Kidney tubule cell (primary cell): ENCODE measurements around the gene ATP1A2.
"Not testable (repeated sequence)": the region's sequence is repeated elsewhere in the genome, so short reads cannot be mapped to it uniquely, and the experiment has no call there.

Experiments
- DNase-seq: peaks from one replicate; pipeline ENCODE4 v3.0.0-alpha.2; 2018; ENCODE audit warnings: low spot score

ATP1A2 gene

DNA sequence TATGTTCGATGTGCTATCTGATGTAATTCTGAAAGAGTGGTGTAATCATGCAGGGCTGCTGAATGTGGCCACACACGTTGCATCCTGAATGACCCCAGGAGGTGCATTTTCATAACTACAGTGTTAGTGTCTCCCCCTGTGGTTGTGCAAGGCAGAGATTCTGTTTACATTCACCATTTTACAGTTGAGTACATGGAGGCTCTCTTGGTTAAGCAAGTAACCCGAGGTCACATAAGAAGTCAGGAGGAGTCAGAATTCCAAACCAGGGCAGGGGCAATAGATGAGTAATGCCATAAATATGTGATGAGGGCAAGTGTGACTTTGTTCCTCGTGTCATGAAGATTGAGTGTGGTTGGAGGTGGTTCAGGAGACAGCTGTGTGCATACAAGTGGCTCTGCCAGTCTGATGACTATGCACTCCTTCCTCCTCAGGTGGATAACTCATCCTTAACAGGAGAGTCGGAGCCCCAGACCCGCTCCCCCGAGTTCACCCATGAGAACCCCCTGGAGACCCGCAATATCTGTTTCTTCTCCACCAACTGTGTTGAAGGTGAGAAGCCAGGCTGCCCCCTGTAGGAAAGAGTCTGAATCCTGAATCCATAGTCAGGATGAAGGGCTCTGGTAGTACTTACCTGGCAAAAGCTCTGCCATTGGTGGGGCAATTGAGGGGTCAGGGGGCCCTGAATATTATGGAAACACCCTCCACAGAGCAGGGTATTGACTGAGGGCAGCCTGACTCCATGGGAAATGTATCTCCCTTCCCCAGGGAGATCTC, 9.3 kb downstream of the ATP1A2 start:
- peak; percentile 99 for DNase-seq

DNA sequence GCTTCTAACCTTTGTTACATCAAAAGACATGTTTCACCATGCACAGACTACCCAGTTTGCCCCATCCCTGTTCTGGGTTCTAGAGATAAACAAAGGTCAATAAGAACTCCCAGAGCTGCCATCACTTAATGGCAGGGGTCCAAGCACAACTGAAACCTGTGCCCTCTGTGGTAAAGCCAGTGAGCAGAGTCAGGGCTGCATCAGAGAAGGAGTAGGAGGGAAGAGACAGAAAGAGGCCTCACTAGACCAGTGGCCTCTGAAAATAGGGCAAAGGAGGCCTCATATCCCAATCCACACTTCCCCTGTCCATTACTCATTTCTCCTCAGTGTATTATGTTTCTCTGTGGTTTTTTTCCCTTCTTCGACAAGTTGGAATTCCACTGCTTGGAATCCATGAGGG, 10.2 kb downstream of the ATP1A2 start:
- DNase-seq = peak; percentile 79

GRCh38 chr1:160126342-160126741, 10.8 kb downstream of the ATP1A2 start:
- DNase-seq = not testable (repeated sequence)

DNA sequence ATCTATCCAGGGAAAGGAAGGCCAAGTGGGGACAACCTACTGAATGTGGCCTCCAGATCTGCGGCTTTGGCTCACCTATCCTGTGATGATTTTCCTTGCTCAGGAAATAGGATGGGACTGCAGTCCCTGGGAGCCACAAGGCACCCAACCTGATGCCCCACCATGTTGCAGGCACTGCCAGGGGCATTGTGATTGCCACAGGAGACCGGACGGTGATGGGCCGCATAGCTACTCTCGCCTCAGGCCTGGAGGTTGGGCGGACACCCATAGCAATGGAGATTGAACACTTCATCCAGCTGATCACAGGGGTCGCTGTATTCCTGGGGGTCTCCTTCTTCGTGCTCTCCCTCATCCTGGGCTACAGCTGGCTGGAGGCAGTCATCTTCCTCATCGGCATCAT, 11.8 kb downstream of the ATP1A2 start:
- no peak for DNase-seq

DNA sequence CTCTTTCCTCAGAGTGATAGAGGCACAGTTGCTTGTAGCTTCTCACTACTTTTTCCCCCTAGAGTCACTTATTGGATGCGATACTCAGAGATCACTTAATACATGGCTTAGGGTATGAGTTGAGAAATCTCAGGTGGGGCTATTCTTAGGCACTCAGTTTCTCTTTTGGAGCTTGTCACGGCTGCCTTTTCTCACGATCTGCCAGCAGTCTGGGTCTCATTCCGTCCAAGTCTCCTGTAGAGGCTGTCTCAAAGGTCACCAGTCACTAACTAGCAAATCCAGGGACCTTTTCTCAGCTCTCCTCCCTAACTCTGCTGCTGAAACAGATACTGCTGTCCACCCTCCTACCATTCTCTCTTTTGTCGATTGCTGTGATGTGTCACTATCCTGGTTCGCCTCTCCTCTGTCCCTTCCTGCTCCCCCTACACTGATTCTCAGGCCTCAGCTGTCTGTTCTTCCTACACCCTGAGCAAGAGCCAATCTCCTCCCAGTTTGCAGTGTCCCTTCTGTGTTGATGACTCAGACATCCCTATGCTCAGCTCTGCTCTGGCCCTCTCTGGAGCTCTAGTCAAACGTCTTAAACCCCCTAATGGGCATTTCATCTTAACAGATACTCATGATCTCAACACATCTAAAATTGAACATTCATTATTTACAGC, 12.4 kb downstream of the ATP1A2 start:
- DNase-seq = peak; percentile 71

- no peak for DNase-seq
Observed at GRCh38 chr1:160128636-160129035, 13.1 kb downstream of the ATP1A2 start.

- DNase-seq = peak; percentile 68
Observed at GRCh38 chr1:160129046-160129445, 13.5 kb downstream of the ATP1A2 start.

DNA sequence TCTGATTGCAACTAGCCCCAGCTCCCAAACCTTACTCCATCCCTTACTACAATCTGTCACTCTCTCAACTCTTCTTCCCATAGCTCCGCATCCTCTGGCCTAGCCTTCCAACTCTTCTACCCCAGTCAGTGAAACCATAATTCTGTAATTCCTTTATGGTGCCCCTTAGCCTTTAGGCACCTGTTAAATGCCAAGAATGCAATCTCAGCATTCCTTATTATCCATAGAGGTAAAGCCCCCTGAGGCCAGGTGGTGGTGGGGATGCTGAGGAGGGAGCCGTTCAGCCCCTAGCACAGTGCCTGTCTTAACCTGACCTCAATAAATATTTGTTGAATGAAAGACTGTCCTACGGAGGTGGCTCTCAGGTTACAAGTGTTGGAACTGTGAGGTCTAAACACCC, 14.0 kb downstream of the ATP1A2 start:
- DNase-seq = no peak

- no peak for DNase-seq
Observed at GRCh38 chr1:160129966-160130365, 14.4 kb downstream of the ATP1A2 start.

- DNase-seq = no peak
Observed at GRCh38 chr1:160130486-160130885, 14.9 kb downstream of the ATP1A2 start.

DNA sequence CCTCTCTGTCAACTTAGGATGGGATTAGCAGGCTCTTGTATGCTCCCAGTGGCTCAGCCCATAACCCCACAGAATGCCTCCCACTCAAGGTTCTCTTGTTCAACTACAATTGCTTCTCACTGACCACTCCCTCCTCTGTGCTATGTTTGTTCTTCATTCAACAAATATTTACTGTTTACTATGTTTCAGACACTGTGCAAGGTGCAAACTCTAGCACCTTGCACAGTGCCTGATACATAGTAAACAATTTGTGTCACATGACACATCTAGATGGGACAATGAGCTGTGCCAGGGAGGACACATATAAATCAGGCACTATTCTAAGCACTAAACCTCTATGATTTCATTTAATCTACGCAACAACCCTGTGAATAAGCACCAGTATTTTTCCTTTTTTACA, 15.4 kb downstream of the ATP1A2 start:
- DNase-seq = no peak

GRCh38 chr1:160131803-160132565, 16.4 kb downstream of the ATP1A2 start:
- DNase-seq = no peak

GRCh38 chr1:160133990-160134770, 18.6 kb downstream of the ATP1A2 start:
- no peak for DNase-seq

- no peak for DNase-seq
Observed at GRCh38 chr1:160134791-160135572, 19.4 kb downstream of the ATP1A2 start.

DNA sequence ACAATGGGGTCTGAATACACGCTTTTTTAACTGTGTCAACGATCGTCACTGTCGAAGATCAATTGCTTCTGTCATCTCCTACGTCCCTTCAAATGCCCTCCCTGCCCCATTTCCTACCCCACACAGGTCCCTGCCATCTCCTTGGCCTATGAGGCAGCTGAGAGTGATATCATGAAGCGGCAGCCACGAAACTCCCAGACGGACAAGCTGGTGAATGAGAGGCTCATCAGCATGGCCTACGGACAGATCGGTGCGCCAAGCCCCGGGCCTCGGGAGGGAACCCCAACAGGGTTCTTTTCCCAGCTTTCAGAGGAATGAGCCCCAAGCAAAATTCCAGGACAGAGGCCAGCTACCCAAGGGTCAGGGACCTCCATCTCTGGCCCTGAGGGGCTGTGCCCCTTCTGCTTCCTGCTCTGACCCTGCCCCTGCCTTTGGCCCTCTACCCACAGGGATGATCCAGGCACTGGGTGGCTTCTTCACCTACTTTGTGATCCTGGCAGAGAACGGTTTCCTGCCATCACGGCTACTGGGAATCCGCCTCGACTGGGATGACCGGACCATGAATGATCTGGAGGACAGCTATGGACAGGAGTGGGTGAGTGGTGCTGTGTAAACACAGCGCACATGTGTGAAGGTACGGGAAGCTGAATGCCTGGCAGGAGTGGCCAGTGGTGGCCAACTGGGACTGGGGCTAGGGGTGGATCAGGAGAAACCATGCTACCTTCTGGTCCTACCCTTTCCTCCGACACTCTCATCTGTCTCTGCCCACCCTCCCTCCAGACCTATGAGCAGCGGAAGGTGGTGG, 20.8 kb downstream of the ATP1A2 start:
- DNase-seq = no peak

- DNase-seq = no peak
Observed at GRCh38 chr1:160136926-160137200, 21.3 kb downstream of the ATP1A2 start.

- no peak for DNase-seq
Observed at GRCh38 chr1:160137216-160137862, 21.8 kb downstream of the ATP1A2 start.

- no peak for DNase-seq
Observed at GRCh38 chr1:160139840-160140239, 24.3 kb downstream of the ATP1A2 start.

DNA sequence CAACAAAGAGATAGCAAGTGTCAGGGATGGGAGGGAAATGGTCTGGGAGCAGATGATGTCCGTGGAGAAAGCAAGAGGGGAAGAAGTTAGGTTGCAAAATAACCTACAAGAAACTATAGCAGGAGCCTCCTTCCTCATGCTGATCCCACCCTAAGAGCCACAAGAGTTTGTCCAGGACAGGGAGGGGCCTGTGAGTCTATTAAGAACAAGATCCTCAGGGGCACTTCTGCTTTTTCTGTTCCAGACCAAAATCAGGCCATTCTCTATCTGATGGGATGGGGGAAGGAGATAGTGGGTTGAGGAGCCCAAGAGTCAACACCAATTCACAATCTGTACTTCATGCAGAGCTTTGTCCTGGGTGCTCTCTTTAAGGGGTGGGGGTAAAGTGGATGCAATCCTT, 28.1 kb downstream of the ATP1A2 start:
- DNase-seq = no peak

GRCh38 chr1:160144921-160145320, 29.4 kb downstream of the ATP1A2 start:
- DNase-seq = peak; percentile 11
